K562 (cell line): Measurements from ENCODE around the gene ZNF358. TPM values are rescaled to one million over a fixed set of nuclear protein-coding genes. Genes with fewer than 3 reads are reported as not detected.
A peak's percentile ranks its signal among the peaks of the same experiment; 100 is the strongest.

Experiments used
- CXXC5 ChIP-seq: fragments of 250-450 bp; sonication (Bioruptor Pico); IDR thresholded peaks from 2 replicates; pipeline ENCODE4 v1.8.0; 2022; ENCODE audit warnings: inconsistent platforms, mild to moderate bottlenecking, moderate library complexity
- DMBX1 ChIP-seq: fragments of 250-450 bp; sonication (Bioruptor Pico); IDR thresholded peaks from 2 replicates; pipeline ENCODE4 v1.8.0; 2022; ENCODE audit warnings: inconsistent platforms, mild to moderate bottlenecking, moderate library complexity, borderline replicate concordance
- ETV6 ChIP-seq, 3 experiments: fragments of 150-350 bp in 1 of 3; sonication (generic) in 1 of 3; formaldehyde crosslinking in 1 of 3; IDR thresholded peaks; 2 replicates each; pipeline versions ENCODE4 v1.6.1 to v1.8.0; 2014 to 2022; ENCODE audit warnings: borderline replicate concordance in 2 of 3, low read depth in 2 of 3, antibody characterized with exemption in 1 of 3, low read length in 1 of 3, mild to moderate bottlenecking in 1 of 3, missing genetic modification reagents in 1 of 3
- MBD1 ChIP-seq: fragments of 250-450 bp; sonication (Bioruptor Pico); IDR thresholded peaks from 2 replicates; pipeline ENCODE4 v1.8.0; 2022; ENCODE audit warnings: inconsistent platforms
- MCM5 ChIP-seq: fragments of 450-650 bp; IDR thresholded peaks from 2 replicates; pipeline ENCODE4 v1.6.1; 2016; ENCODE audit warnings: low read depth
- MNT ChIP-seq, 2 experiments: fragments of 450-650 bp; conservative IDR thresholded peaks; 2 replicates each; pipeline ENCODE4 v1.6.1; 2017; ENCODE audit warnings: mild to moderate bottlenecking in 2 of 2, moderate library complexity in 2 of 2
- NR2C1 ChIP-seq, 2 experiments: fragments of 450-650 bp; IDR thresholded peaks; 2 replicates each; pipeline ENCODE4 v1.6.1; 2017; ENCODE audit warnings: mild to moderate bottlenecking in 2 of 2, antibody characterized with exemption in 1 of 2, inconsistent platforms in 1 of 2, missing compliant biosample characterization in 1 of 2, missing genetic modification characterization in 1 of 2
- PTBP1 ChIP-seq: fragments of 200-400 bp; formaldehyde crosslinking; IDR thresholded peaks from 2 replicates; pipeline ENCODE4 v1.6.1; 2017; ENCODE audit warnings: low read depth, low read length
- RFX5 ChIP-seq: IDR thresholded peaks from 2 replicates; pipeline ENCODE4 v1.6.1; 2011; ENCODE audit warnings: low read depth, mild to moderate bottlenecking, improper control_type of control experiment, low read length
- STAT5A ChIP-seq: IDR thresholded peaks from 2 replicates; pipeline ENCODE4 v1.6.1; 2012; ENCODE audit warnings: low read length, inconsistent platforms, borderline replicate concordance
- ZBTB12 ChIP-seq: fragments of 250-450 bp; sonication (Bioruptor Pico); IDR thresholded peaks from 2 replicates; pipeline ENCODE4 v1.4.0; 2020
- ZBTB17 ChIP-seq: fragments of 450-650 bp; formaldehyde crosslinking; IDR thresholded peaks from 2 replicates; pipeline ENCODE4 v1.4.0; 2020; ENCODE audit warnings: mild to moderate bottlenecking
- ZBTB2 ChIP-seq: fragments of 450-650 bp; IDR thresholded peaks from 2 replicates; pipeline ENCODE4 v1.6.1; 2016; ENCODE audit warnings: antibody characterized with exemption
- ZBTB5 ChIP-seq: fragments of 450-650 bp; IDR thresholded peaks from 2 replicates; pipeline ENCODE4 v1.6.1; 2017; ENCODE audit warnings: antibody characterized with exemption
- ZFX ChIP-seq: sonication (generic); formaldehyde crosslinking; IDR thresholded peaks from 2 replicates; pipeline ENCODE4 v1.8.0; 2022; ENCODE audit warnings: mild to moderate bottlenecking, missing genetic modification reagents, moderate library complexity
- ZNF512 ChIP-seq: IDR thresholded peaks from 2 replicates; pipeline ENCODE4 v1.6.1; 2016; ENCODE audit warnings: missing genetic modification characterization, missing compliant biosample characterization
- polyA plus RNA-seq, 8 experiments: library from polyadenylated mRNA; depleted of rRNA in 4 of 8; stranded (reverse) in 5 of 8; unstranded in 3 of 8; fragments of >200 nt; fragmentation: Nextera tagmentation in 2 of 8; fragmentation: Illumina TruSeq in 1 of 8; extraction: Ambion mirVana in 2 of 8; extraction: Trizol in 1 of 8; gene quantifications; 2 replicates each; pipeline versions ENCODE4 v1.2.1 to v1.2.3, GENCODE V29; 2011 to 2014; ENCODE audit warnings: inconsistent platforms in 1 of 8, missing spikeins in 1 of 8
- total RNA-seq, 7 experiments: library from RNA; depleted of rRNA in 6 of 7; stranded (reverse); fragments of >200 nt in 6 of 7; fragmentation: Illumina TruSeq in 2 of 7; extraction: Trizol in 2 of 7; gene quantifications; 2 replicates each; pipeline versions ENCODE4 v1.2.1 to v1.2.3, GENCODE V29; 2011 to 2021; ENCODE audit warnings: low replicate concordance in 1 of 7

Gene ZNF358
- total and polyA plus RNA-seq, 9 of the 15 experiments (the other 6 are each of a cell fraction or from before 2014, with no cell fraction given): 0.04 to 17.2 (median 4.9) TPM

GRCh38 chr19:7494416-7495098 lies 21.3 kb upstream of the ZNF358 start (continued):
- TF ChIP-seq ETV6 (IDR thresholded peaks at IDR 0.05; ENCODE audit: borderline replicate concordance in 1 of 2, low read depth in 2 of 2, low read length in 1 of 2) (0 out of 4 replicates have a peak, but pooled peaks of 1 of the 2 experiments have one; percentile 39), ETV6 (CRISPR knock-in tag; IDR thresholded peaks at IDR 0.05; ENCODE audit: borderline replicate concordance) (no peak), PTBP1 (no peak), MBD1 (no peak), MNT (conservative IDR thresholded peaks at IDR 0.05) (peak in 1 of 2 experiments; percentile 62; a peak in 2 of 4 replicates), ZBTB12 (CRISPR knock-in tag) (no peak), ZFX (peak; percentile 94), MCM5 (no peak), RFX5 (no peak), ZBTB5 (peak; percentile 56), ZBTB2 (peak; percentile 68; the same call in 1 of the 2 replicates), STAT5A (no peak), CXXC5 (CRISPR knock-in tag) (peak; percentile 46; the same call in 1 of the 2 replicates), NR2C1 (IDR thresholded peaks at IDR 0.05) (no peak), NR2C1 (tag; IDR thresholded peaks at IDR 0.05) (0 out of 2 replicates have a peak, but pooled peaks have one; percentile 20), DMBX1 (CRISPR knock-in tag) (0 out of 2 replicates have a peak, but pooled peaks have one; percentile 35), ZNF512 (tag) (peak; percentile 98), ZBTB17 (CRISPR knock-in tag) (peak; percentile 60; the same call in 1 of the 2 replicates)
